NCI-H2107 (cell line): Measurements from ENCODE around the gene MAP3K13.
"Not testable (repeated sequence)": the region's sequence is repeated elsewhere in the genome, so short reads cannot be mapped to it uniquely, and the experiment has no call there.

Experiments
- DNase-seq: peaks from one replicate; lab custom pipeline; 2025; lab: John Stamatoyannopoulos, UW

The MAP3K13 gene

GRCh38 chr3:185399737-185400667 lies 37.1 kb downstream of the MAP3K13 start:
- DNase-seq: no peak

- no peak for DNase-seq
These were observed 37.9 kb downstream of the MAP3K13 start for GRCh38 chr3:185400866-185401265.

- DNase-seq: no peak
These were observed 38.5 kb downstream of the MAP3K13 start for GRCh38 chr3:185401319-185401955.

GRCh38 chr3:185402561-185402960 lies 39.6 kb downstream of the MAP3K13 start:
- peak; percentile 42 for DNase-seq

DNA sequence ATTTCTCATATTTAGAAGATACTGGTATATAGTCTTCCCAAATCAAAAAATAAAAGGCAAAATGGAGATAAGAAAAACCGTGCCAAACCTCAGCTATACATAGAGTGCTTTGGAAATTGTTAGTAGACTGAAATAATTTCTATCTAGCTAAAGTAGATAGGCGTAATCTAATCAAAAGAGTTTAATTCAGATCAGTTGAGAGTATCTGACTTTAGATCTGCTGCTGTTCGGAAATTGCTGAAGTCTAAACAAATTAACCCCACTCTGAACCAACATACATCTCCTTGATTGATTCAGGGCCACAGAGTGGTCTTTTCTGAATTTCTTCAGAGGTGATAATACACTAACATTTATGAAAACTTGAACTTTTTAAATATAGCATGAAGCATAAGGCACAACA lies 40.1 kb downstream of the MAP3K13 start:
- no peak for DNase-seq

- no peak for DNase-seq
These were observed 42.3 kb downstream of the MAP3K13 start for GRCh38 chr3:185405243-185405642.

GRCh38 chr3:185405664-185406063 lies 42.7 kb downstream of the MAP3K13 start:
- DNase-seq: no peak

DNA sequence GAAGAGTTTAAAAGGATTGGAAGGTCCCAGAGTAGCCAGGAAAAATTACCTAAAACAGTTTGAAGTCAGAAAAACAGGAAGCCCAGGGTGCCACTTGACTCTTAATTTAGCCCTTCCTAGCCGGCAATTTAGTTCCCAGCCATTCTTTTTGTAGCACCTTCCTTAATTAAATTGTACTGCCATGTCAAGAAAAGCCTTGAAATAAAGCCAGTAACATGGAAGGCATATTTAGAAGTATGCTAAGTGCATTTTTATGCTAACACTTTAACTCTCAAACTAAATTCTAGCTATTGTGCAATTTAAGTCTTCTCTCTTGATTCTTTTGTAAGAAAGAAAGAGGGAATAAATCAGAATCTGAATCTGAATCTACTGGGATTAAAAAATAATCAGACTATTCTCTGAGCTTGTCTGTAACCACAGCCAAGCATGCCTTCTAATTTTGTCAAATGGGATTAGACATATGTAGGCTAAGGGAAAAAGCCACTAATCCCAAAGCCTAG lies 43.2 kb downstream of the MAP3K13 start:
- DNase-seq: no peak

DNA sequence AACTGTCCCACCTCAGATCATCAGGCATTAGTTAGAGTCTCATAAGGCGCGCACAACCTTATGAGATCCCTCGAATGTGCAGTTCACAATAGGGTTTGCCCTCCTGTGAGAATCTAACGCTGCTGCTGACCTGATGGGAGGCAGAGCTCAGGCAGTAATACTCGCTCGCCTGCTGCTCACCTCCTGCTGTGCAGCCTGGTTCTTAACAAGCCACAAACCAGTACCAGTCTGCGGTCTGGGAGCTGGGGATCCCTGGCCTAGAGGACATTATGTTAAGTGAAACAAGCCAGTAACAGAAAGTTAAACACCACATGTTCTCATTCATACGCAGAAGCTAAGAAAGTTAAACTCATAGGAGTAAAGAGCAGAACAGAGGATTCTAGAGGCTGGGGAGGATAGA lies 47.0 kb downstream of the MAP3K13 start:
- DNase-seq: no peak

DNA sequence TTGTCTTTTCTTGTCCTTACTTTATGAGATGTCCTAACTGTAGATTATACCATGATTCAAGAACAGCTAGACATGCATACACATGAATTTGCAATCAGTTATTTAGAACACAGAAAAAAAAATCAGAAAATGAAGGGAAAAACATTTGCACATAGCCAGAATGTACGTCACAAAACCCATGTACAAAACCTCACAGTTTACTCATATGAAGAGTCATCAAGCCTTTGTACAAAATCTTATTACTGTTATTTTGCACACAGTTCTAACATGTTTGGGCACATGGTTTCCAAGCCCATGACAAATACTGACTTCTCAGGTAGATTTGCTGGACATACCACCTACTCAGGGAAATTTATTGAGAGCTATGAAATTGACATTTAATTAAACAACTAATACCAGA lies 48.2 kb downstream of the MAP3K13 start:
- DNase-seq: no peak

DNA sequence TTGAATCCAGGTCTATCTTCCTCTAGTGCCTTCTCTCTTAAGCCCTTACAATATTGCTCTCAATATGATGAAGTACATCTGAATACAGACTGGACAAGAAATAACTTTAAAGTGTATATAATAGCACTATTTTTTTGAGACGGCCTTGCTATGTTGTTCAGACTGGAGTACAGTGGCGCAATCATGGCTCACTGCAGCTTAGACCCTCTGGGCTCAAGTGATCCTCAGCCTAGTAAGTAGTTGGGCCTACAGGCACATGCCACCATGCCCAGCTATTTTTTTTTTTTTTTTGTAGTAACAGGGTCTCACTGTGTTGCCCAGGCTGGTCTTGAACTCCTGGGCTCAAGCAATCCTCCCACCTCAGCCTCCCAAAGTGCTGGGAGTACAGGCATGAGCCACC lies 53.6 kb downstream of the MAP3K13 start:
- no peak for DNase-seq

DNA sequence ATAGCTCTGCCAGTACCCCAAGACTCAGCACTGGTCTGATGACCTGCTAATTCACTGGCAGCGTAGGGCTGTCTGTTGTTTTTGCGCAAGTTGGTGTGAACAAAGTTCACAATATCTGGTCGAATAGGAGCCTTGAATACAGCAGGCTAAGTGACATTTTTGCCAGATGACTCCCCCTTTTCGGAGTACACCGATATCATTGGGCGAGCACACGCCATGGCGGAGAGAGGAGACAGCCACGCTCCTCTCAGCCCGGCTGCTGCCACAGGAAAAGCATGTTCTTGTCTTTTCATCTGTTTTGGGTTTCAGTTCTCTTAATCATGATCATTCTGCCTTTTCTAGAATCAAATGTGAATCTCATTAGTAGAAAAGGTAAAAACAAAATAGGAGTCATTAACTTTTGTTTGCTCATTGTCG lies 55.6 kb downstream of the MAP3K13 start:
- DNase-seq: not testable (repeated sequence)

- DNase-seq: peak; percentile 45
These were observed 57.8 kb downstream of the MAP3K13 start for GRCh38 chr3:185420762-185421161.

DNA sequence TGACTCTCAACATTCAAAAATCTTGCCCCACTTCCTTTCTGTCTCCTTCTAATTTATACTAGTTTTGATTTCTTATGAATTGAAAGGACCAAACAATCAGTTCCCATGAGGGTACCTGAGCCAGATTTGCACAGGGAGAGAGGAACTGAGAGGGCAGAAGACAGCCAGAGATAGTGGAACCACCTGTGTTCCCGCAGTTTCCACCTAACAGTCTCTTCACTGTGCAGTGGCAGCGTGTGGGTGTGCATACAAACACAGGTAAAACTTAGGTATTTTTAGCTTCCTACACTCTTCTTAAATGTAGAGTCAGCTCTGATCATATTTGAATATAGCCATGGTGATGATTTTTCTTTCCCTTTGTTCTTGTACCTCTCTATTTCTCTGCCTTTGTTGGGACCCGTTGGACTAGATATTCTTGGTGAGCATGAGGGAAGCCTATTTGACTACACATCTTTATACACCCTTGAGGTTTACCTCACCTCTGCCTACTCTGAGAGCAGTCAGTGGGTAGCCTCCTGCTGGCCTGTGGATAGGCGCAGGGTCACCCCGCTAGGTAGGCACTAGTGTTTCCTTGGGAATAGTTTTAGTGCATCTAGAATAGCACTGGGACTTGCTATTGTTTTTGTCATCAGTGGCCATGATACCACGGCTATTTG lies 58.8 kb downstream of the MAP3K13 start:
- no peak for DNase-seq

DNA sequence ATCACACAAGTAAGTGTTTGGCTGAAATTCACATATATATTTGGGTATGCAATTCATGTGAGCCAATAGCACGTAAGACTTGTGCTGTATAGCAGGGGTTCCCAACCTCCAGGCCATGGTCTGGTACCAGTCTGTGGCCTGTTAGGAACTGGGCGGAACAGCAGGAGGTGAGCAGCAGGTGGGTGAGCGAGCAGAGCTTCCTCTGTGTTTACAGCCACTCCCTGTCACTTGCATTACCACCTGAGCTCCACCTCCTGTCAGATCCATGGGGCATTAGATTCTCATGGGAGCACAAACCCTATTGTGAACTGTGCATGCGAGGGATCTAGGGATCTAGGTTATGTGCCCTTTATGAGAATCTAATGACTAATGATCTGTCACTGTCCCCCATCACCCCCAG lies 59.7 kb downstream of the MAP3K13 start:
- no peak for DNase-seq

- no peak for DNase-seq
These were observed 60.2 kb downstream of the MAP3K13 start for GRCh38 chr3:185423178-185423577.

- no peak for DNase-seq
These were observed 61.5 kb downstream of the MAP3K13 start for GRCh38 chr3:185424435-185424834.

- no peak for DNase-seq
These were observed 67.4 kb downstream of the MAP3K13 start for GRCh38 chr3:185430375-185430774.

GRCh38 chr3:185439745-185440466 lies 77.0 kb downstream of the MAP3K13 start:
- DNase-seq: no peak

GRCh38 chr3:185442031-185442430 lies 79.1 kb downstream of the MAP3K13 start:
- DNase-seq: no peak

DNA sequence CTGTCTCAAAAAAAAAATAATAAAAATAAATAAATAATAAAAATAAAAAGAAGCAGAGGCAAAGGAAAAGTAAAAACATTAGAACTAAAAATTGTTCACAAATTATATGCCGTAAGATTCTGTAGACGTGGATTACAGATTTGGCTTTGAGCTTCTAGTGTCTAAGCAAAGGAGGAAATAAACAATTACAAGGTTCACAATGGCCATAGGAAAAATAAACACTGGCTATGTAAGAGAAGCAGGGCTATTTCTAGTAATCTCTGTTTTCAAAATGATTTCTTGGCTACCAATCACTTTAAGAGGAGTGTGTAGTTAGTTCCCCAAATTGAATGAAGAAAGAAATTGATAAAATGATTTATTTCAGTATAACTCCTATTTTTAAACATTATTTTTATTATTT lies 81.4 kb downstream of the MAP3K13 start:
- no peak for DNase-seq

GRCh38 chr3:185448107-185448506 lies 85.2 kb downstream of the MAP3K13 start:
- DNase-seq: no peak
